GM12878 (cell line): ENCODE data around the gene UFC1. TPM values are rescaled to one million over a fixed set of nuclear protein-coding genes. Genes with fewer than 3 reads are reported as not detected.
A peak's percentile ranks its signal among the peaks of the same experiment; 100 is the strongest.

ENCODE experiments used
- ATAC-seq: fragments of 200-7000 bp; cut with Tn5 transposase; 3 replicates; pipeline ENCODE4 v1.9.1; 2020; ENCODE audit warnings: mild to moderate bottlenecking, moderate library complexity
- BruUV-seq: library from RNA; stranded (reverse); fragments of 400-500 nt; replicated peaks from 2 replicates; lab custom pipeline; 2021; lab: Mats Ljungman, UMichigan
- CTCF ChIA-PET: fragments of 300-600 bp; sonication (Branson Sonifier 250); formaldehyde crosslinking; extraction: SDS; loops from one replicate; lab custom pipeline; 2021; ENCODE audit warnings: inconsistent platforms; lab: Yijun Ruan, JAX
- POLR2A ChIA-PET: fragments of 350-600 bp; formaldehyde crosslinking; extraction: SDS; loops from one replicate; lab custom pipeline; 2021; ENCODE audit warnings: inconsistent platforms; lab: Charles Lee
- RAD21 ChIA-PET: fragments of 300-600 bp; sonication (Branson Sonifier 250); formaldehyde crosslinking; loops from one replicate; lab custom pipeline; 2023; ENCODE audit warnings: antibody characterized with exemption; ENCODE audit not compliant: unreplicated experiment; lab: Charles Lee
- SMC1A ChIA-PET: fragments of 300-600 bp; sonication (Branson Sonifier 250); formaldehyde crosslinking; loops from one replicate; lab custom pipeline; 2023; ENCODE audit not compliant: unreplicated experiment, uncharacterized antibody; lab: Charles Lee
- DNase-seq: peaks from one replicate; pipeline ENCODE4 v3.0.0-alpha.2; 2011; ENCODE audit warnings: low read depth, low spot score
- FAIRE-seq: peaks from 3 replicates; lab custom pipeline; 2011; peaks lifted over from hg19 to GRCh38; lab: Jason Lieb, UNC
- H2AFZ ChIP-seq: 2 replicates; pipeline ENCODE4 v1.6.0; 2011; ENCODE audit warnings: low read depth, low read length, control low read depth; ENCODE audit not compliant: control insufficient read depth
- H3K27ac ChIP-seq: 2 replicates; pipeline ENCODE4 v1.5.1; 2011; ENCODE audit warnings: control low read depth; ENCODE audit not compliant: control insufficient read depth, insufficient read depth
- H3K27me3 ChIP-seq, 2 experiments: replicated peaks in 1 of 2; 2 replicates each; pipeline versions ENCODE4 v1.6.0 to v1.6.1; 2011; ENCODE audit warnings: low read length in 1 of 2; ENCODE audit not compliant: control insufficient read depth in 2 of 2, insufficient read depth in 2 of 2
- H3K36me3 ChIP-seq, 2 experiments: 2 replicates each; pipeline ENCODE4 v1.5.1; 2011; ENCODE audit warnings: low read length in 1 of 2; ENCODE audit not compliant: control insufficient read depth in 2 of 2, insufficient read depth in 2 of 2
- H3K4me1 ChIP-seq: 2 replicates; pipeline ENCODE4 v1.6.1; 2011; ENCODE audit warnings: mild to moderate bottlenecking, low read length, moderate library complexity, mixed read lengths; ENCODE audit not compliant: control insufficient read depth, insufficient read depth
- H3K4me2 ChIP-seq: 2 replicates; pipeline ENCODE4 v1.6.0; 2011; ENCODE audit warnings: control low read depth; ENCODE audit not compliant: control insufficient read depth, insufficient read depth
- H3K4me3 ChIP-seq: fragments of 200-600 bp; sonication (generic); 2 replicates; pipeline ENCODE4 v1.5.1; 2016
- H3K79me2 ChIP-seq: 2 replicates; pipeline ENCODE4 v1.6.0; 2011; ENCODE audit warnings: low read length; ENCODE audit not compliant: control insufficient read depth, insufficient read depth
- H3K9ac ChIP-seq: 2 replicates; pipeline ENCODE4 v1.8.0; 2011; ENCODE audit warnings: low read length, control low read depth, mixed read lengths; ENCODE audit not compliant: control insufficient read depth, insufficient read depth
- H3K9me3 ChIP-seq: replicated peaks from 3 replicates; pipeline ENCODE4 v1.5.1; 2011; ENCODE audit warnings: mild to moderate bottlenecking, low read length; ENCODE audit not compliant: control insufficient read depth, insufficient read depth
- H4K20me1 ChIP-seq: 2 replicates; pipeline ENCODE4 v1.6.0; 2011; ENCODE audit not compliant: control insufficient read depth, insufficient read depth
- BACH1 ChIP-seq: fragments of 450-650 bp; IDR thresholded peaks from 2 replicates; pipeline ENCODE4 v1.6.1; 2017; ENCODE audit warnings: mild to moderate bottlenecking, borderline replicate concordance
- CTCF ChIP-seq, 3 experiments: IDR thresholded peaks in 2 of 3; conservative IDR thresholded peaks in 1 of 3; 2 replicates each; pipeline ENCODE4 v1.5.1; 2011; ENCODE audit warnings: low read depth in 3 of 3, low read length in 3 of 3, mild to moderate bottlenecking in 3 of 3, control low read depth in 2 of 3, moderate library complexity in 2 of 3, inconsistent platforms in 1 of 3, mixed read lengths in 1 of 3; ENCODE audit not compliant: control insufficient read depth in 2 of 3, insufficient read depth in 1 of 3; ENCODE audit errors: extremely low read depth in 1 of 3
- EP300 ChIP-seq, 2 experiments: fragments of 150-350 bp in 1 of 2; IDR thresholded peaks; 2 replicates each; pipeline ENCODE4 v1.6.1; 2011 to 2012; ENCODE audit warnings: low read depth in 2 of 2, low read length in 2 of 2, borderline replicate concordance in 1 of 2, improper control_type of control experiment in 1 of 2, inconsistent platforms in 1 of 2; ENCODE audit not compliant: control insufficient read depth in 1 of 2
- GATAD2B ChIP-seq: fragments of 450-650 bp; conservative IDR thresholded peaks from 2 replicates; pipeline ENCODE4 v1.6.1; 2017; ENCODE audit warnings: low read depth, mild to moderate bottlenecking, moderate library complexity
- HDAC2 ChIP-seq: fragments of 200-600 bp; sonication (generic); IDR thresholded peaks from 2 replicates; pipeline ENCODE4 v1.6.1; 2017
- KAT2A ChIP-seq: conservative IDR thresholded peaks from 2 replicates; pipeline ENCODE4 v1.6.1; 2011; ENCODE audit warnings: low read depth, low read length; ENCODE audit not compliant: control insufficient read depth
- MYC ChIP-seq: IDR thresholded peaks from 2 replicates; pipeline ENCODE4 v1.6.1; 2011; ENCODE audit warnings: mild to moderate bottlenecking, low read length, moderate library complexity, inconsistent platforms; ENCODE audit not compliant: insufficient read depth, insufficient replicate concordance, insufficient read length, severe bottlenecking
- RELA ChIP-seq: fragments of 450-650 bp; IDR thresholded peaks from 2 replicates; pipeline ENCODE4 v1.8.0; 2014; ENCODE audit warnings: borderline replicate concordance; ENCODE audit not compliant: partially characterized antibody
- RELB ChIP-seq: fragments of 450-650 bp; IDR thresholded peaks from 2 replicates; pipeline ENCODE4 v1.6.1; 2017; ENCODE audit warnings: low read depth, mild to moderate bottlenecking, moderate library complexity
- REST ChIP-seq: IDR thresholded peaks from 2 replicates; pipeline ENCODE4 v1.6.1; 2012; ENCODE audit warnings: mild to moderate bottlenecking, low read depth, low read length
- RFX5 ChIP-seq: IDR thresholded peaks from 2 replicates; pipeline ENCODE4 v1.6.1; 2011; ENCODE audit warnings: low read depth, low read length, improper control_type of control experiment
- RUNX3 ChIP-seq: IDR thresholded peaks from 2 replicates; pipeline ENCODE4 v1.6.1; 2012; ENCODE audit warnings: low read length, inconsistent platforms
- TAF1 ChIP-seq: IDR thresholded peaks from 2 replicates; pipeline ENCODE4 v1.6.1; 2011; ENCODE audit warnings: mild to moderate bottlenecking, low read depth, low read length, borderline replicate concordance
- TCF12 ChIP-seq: IDR thresholded peaks from 2 replicates; pipeline ENCODE4 v1.6.1; 2011; ENCODE audit warnings: low read depth, mild to moderate bottlenecking, low read length
- ZNF384 ChIP-seq: IDR thresholded peaks from 2 replicates; pipeline ENCODE4 v1.6.1; 2012; ENCODE audit warnings: low read depth, mild to moderate bottlenecking, low read length, improper control_type of control experiment, borderline replicate concordance
- ZZZ3 ChIP-seq: IDR thresholded peaks from 2 replicates; pipeline ENCODE4 v1.6.1; 2011; ENCODE audit warnings: low read depth; ENCODE audit not compliant: control insufficient read depth, insufficient read length
- WGBS: methylation state at CpG from one replicate; pipeline ENCODE4 v1.1.6; 2016; ENCODE audit warnings: low lambda C conversion rate; ENCODE audit not compliant: insufficient replicate concordance, insufficient coverage; ENCODE audit errors: missing lambda C conversion rate; 5-methylcytosine and 5-hydroxymethylcytosine counted together
- in situ Hi-C: fragments of 300-500 bp; cut with MboI; formaldehyde crosslinking; loops from 9 replicates; pipeline ENCODE4 v1.14.3; 2018; ENCODE audit warnings: mixed read lengths
- intact Hi-C: fragments of 100-400 bp; cut with micrococcal nuclease; formaldehyde crosslinking; loops from one replicate; pipeline ENCODE4 v1.14.2; 2022; ENCODE audit not compliant: unreplicated experiment
- polyA plus RNA-seq, 11 experiments: library from polyadenylated mRNA; depleted of rRNA in 4 of 11; unstranded in 6 of 11; stranded (reverse) in 5 of 11; fragments of >200 nt; fragmentation: Nextera tagmentation in 4 of 11; fragmentation: Illumina TruSeq in 1 of 11; extraction: Ambion mirVana in 4 of 11; extraction: Trizol in 1 of 11; gene quantifications; 1 replicate in 1 of 11; 2 replicates in 10 of 11; pipeline versions ENCODE4 v1.2.1 to v1.2.3, GENCODE V29; 2011 to 2016; ENCODE audit warnings: inconsistent platforms in 2 of 11, missing spikeins in 2 of 11, low read depth in 1 of 11
- total RNA-seq, 4 experiments: library from RNA; depleted of rRNA in 3 of 4; stranded (reverse); fragments of >200 nt in 3 of 4; fragmentation: Illumina TruSeq in 1 of 4; extraction: Trizol in 1 of 4; gene quantifications; 2 replicates each; pipeline versions ENCODE4 v1.2.1 to v1.2.3, GENCODE V29; 2013 to 2021

The UFC1 gene
- total and polyA plus RNA-seq, 10 of the 15 experiments (the other 5 are each of a cell fraction or from before 2014, with no cell fraction given), result 95.9 to 239 (median 151) TPM

GRCh38 chr1:161195171-161195570, 41.4 kb downstream of the UFC1 start:
- Histone ChIP-seq H3K4me1 (peaks cover 18% of the 10 kb centered on the region), H3K27ac (0 out of 2 replicates have a peak overlapping the region, but pooled peaks have one; percentile 4), H4K20me1 (no peaks in the 10 kb centered on the region), H3K79me2 (no peaks in the 10 kb centered on the region), H3K27me3 (no peaks in the 10 kb centered on the region), H3K4me2 (peak overlapping the region; percentile 74), H3K4me3 (no peak overlapping the region), H2AFZ (peak overlapping the region; percentile 19; the same call in 1 of the 2 replicates), H3K9ac (no peak overlapping the region), H3K36me3 (no peaks in the 10 kb centered on the region), H3K9me3 (no peaks in the 10 kb centered on the region)
- POLR2A ChIA-PET, result interaction anchor here (0.5 to 3.3 kb wide), 4 partner anchors 9 to 41 kb away, joined by 3 to 18 read pairs (median 4); partner anchors contain the start of genes TOMM40L and UFC1
- BruUV-seq, result no TSS peak
- no peak for FAIRE-seq
- in situ Hi-C loops, result loop anchor here (10.0 kb wide), 1 partner anchor 550 kb away; the partner anchor contains the start of gene DUSP12
- SMC1A ChIA-PET, result interaction anchor here (0.7 to 5.3 kb wide), 10 partner anchors 9 to 189 kb away, joined by 3 to 55 read pairs (median 6); partner anchors contain the start of genes NDUFS2, PPOX and TOMM40L
- WGBS, result 68% methylated on average over 4 of the region's 4 CpGs
- CTCF ChIA-PET, result interaction anchor here (1.0 to 7.0 kb wide), 10 partner anchors 9 to 188 kb away, joined by 3 to 164 read pairs (median 6); partner anchors contain the start of genes APOA2, PPOX and TOMM40L
- RAD21 ChIA-PET, result interaction anchor here (1.1 to 7.2 kb wide), 7 partner anchors 9 to 30 kb away, joined by 3 to 55 read pairs (median 4); partner anchors contain the start of genes APOA2, PPOX and TOMM40L
- DNase-seq, result no peak
- peak; percentile 71 for ATAC-seq
- intact Hi-C loops, result no loop called here
- TF ChIP-seq GATAD2B (peak; percentile 59), ZNF384 (no peak), CTCF (IDR thresholded peaks at IDR 0.05 in 2 of 3, conservative IDR thresholded peaks at IDR 0.05 in 1 of 3; ENCODE audit: control insufficient read depth in 2 of 3, extremely low read depth in 1 of 3, insufficient read depth in 1 of 3, low read depth in 3 of 3, low read length in 3 of 3) (no peak), RFX5 (no peak), TAF1 (no peak), KAT2A (no peak), RUNX3 (peak; percentile 27; the same call in 1 of the 2 replicates), ZZZ3 (no peak), TCF12 (no peak), EP300 (IDR thresholded peaks at IDR 0.05; ENCODE audit: borderline replicate concordance in 1 of 2, control insufficient read depth in 1 of 2, low read depth in 2 of 2, low read length in 2 of 2) (0 out of 4 replicates have a peak, but pooled peaks of 1 of the 2 experiments have one; percentile 36), BACH1 (peak; percentile 32; the same call in 1 of the 2 replicates), REST (no peak), RELA (no peak), HDAC2 (no peak), MYC (no peak), RELB (peak; percentile 70)
